Prostate gland (tissue), 2 donors: ENCODE data around the gene HNRNPC.

Experiments used
- CTCF ChIP-seq, 4 experiments: fragments of 200-600 bp in 2 of 4; fragments of 450-650 bp in 2 of 4; sonication (generic) in 2 of 4; IDR thresholded peaks; 1 replicate in 3 of 4; 2 replicates in 1 of 4; pipeline ENCODE4 v1.5.1; 2016 to 2019; ENCODE audit warnings: antibody characterized with exemption in 4 of 4, mild to moderate bottlenecking in 2 of 4, moderate library complexity in 2 of 4
- POLR2A ChIP-seq: fragments of 450-650 bp; IDR thresholded peaks from one replicate; pipeline ENCODE4 v1.6.1; 2016; ENCODE audit warnings: antibody characterized with exemption, mild to moderate bottlenecking

- no peak for TF ChIP-seq CTCF (IDR thresholded peaks at IDR 0.05)
- TF ChIP-seq POLR2A: no peak
Measured at GRCh38 chr14:21191809-21192446, 77.3 kb downstream of the HNRNPC start.
